AG04450 (cell line): ENCODE measurements around the gene CHTOP. TPM values are rescaled to one million over a fixed set of nuclear protein-coding genes. Genes with fewer than 3 reads are reported as not detected.

ENCODE experiments used
- CTCF ChIA-PET: fragments of 300-600, 350-600 bp; formaldehyde crosslinking; extraction: SDS; loops from one replicate; lab custom pipeline; 2022; ENCODE audit warnings: antibody characterized with exemption, inconsistent platforms; lab: Charles Lee
- POLR2A ChIA-PET: fragments of 350-600 bp; formaldehyde crosslinking; extraction: SDS; loops from one replicate; lab custom pipeline; 2021; ENCODE audit warnings: antibody characterized with exemption, inconsistent platforms; lab: Yijun Ruan, JAX
- DNase-seq: peaks from one replicate; pipeline ENCODE4 v3.0.0-alpha.2; 2011; ENCODE audit warnings: low read depth, low spot score
- H3K27ac ChIP-seq: one replicate; pipeline ENCODE4 v1.5.1; 2012; ENCODE audit warnings: low read depth, low read length, control low read depth
- H3K27me3 ChIP-seq: one replicate; pipeline ENCODE4 v1.6.0; 2012; ENCODE audit warnings: low read length; ENCODE audit not compliant: control insufficient read depth, insufficient read depth
- H3K4me3 ChIP-seq: 2 replicates; pipeline ENCODE4 v1.5.1; 2011; ENCODE audit warnings: mild to moderate bottlenecking, low read depth, low read length, control low read depth
- H3K9me3 ChIP-seq: 2 replicates; pipeline ENCODE4 v1.5.1; 2012; ENCODE audit warnings: low read length; ENCODE audit not compliant: control insufficient read depth, insufficient read depth
- polyA plus RNA-seq: library from polyadenylated mRNA; depleted of rRNA; stranded (reverse); fragments of >200 nt; gene quantifications from 2 replicates; pipeline ENCODE4 v1.2.3, GENCODE V29; 2011
- TF ChIP-seq, protein P1 (sequence below): IDR thresholded peaks from 2 replicates; pipeline ENCODE4 v1.5.1; 2011; ENCODE audit warnings: low read depth, low read length, control low read depth, inconsistent platforms

CHTOP gene
- polyA plus RNA-seq, 1 experiment: 59.5 TPM

DNA sequence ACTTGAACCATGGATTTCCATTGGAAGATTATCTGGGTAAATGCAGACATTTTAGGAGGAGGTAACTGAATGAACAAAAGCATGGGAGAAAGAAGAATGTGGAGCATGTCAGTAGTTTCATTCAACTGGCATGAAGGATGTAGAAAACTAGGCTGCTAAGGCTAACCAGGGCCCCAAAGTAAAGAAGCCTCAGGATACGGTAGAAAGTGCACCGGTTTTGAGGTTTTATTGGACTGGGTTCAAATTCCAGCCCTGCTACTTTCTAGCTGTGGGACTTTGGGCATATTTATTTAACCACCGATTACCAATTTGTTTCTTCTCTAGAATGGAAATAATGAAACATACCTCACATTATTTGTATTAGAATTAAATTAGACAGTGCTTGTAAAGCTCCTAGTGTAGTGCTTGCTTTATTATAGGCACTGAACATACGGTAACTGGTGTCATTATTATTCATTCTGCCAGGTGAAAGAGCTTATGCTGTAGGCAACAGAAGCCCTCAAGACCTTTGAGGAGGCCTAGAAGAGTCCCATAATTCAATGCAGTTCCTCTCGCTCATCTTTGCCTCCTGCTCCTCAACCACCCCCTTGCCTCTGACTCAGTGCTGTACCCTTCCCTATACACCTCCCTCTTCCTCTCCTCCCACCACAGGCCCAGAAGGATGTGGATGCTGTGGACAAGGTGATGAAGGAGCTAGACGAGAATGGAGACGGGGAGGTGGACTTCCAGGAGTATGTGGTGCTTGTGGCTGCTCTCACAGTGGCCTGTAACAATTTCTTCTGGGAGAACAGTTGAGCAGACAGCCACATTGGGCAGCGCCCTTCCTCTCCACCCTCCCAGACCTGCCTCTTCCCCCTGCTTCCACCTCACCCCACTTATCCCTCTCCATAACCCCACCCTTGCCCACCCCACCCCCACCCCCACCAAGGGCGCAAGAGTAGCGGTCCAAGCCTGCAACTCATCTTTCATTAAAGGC lies 2.5 kb upstream of the CHTOP start:
- Histone ChIP-seq H3K27ac (no peak overlapping the region), H3K4me3 (no peak overlapping the region), H3K27me3 (no peaks in the 10 kb centered on the region), H3K9me3 (no peaks in the 10 kb centered on the region; the same call in 1 of the 2 replicates)
- TF ChIP-seq, protein P1, sequence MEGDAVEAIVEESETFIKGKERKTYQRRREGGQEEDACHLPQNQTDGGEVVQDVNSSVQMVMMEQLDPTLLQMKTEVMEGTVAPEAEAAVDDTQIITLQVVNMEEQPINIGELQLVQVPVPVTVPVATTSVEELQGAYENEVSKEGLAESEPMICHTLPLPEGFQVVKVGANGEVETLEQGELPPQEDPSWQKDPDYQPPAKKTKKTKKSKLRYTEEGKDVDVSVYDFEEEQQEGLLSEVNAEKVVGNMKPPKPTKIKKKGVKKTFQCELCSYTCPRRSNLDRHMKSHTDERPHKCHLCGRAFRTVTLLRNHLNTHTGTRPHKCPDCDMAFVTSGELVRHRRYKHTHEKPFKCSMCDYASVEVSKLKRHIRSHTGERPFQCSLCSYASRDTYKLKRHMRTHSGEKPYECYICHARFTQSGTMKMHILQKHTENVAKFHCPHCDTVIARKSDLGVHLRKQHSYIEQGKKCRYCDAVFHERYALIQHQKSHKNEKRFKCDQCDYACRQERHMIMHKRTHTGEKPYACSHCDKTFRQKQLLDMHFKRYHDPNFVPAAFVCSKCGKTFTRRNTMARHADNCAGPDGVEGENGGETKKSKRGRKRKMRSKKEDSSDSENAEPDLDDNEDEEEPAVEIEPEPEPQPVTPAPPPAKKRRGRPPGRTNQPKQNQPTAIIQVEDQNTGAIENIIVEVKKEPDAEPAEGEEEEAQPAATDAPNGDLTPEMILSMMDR: no peak
- POLR2A ChIA-PET: no interaction called here
- no peak for DNase-seq
- CTCF ChIA-PET: interaction anchor here (0.7 to 1.0 kb wide), 3 partner anchors 63 to 704 kb away, joined by 3 to 4 read pairs (median 3); no protein-coding TSS in a partner anchor

- no peaks in the 10 kb centered on the region for H3K27me3 ChIP-seq
- ChIA-PET POLR2A (interaction anchor here (0.6 to 2.0 kb wide), 23 partner anchors 10 to 357 kb away, joined by 3 to 18 read pairs (median 5); partner anchors contain the start of genes CREB3L4, ILF2, INTS3 and JTB), CTCF (interaction anchor here (0.6 to 2.9 kb wide), 7 partner anchors 19 to 358 kb away, joined by 3 to 16 read pairs (median 5); partner anchors contain the start of gene S100A6)
- H3K4me3 ChIP-seq: peak overlapping the region; percentile 45
- no peak overlapping the region for H3K27ac ChIP-seq
- TF ChIP-seq, protein P1: no peak
- no peak for DNase-seq
- no peaks in the 10 kb centered on the region; the same call in 1 of the 2 replicates for H3K9me3 ChIP-seq
Observed at GRCh38 chr1:153633161-153633753, 609 bp upstream of the CHTOP start.

DNA sequence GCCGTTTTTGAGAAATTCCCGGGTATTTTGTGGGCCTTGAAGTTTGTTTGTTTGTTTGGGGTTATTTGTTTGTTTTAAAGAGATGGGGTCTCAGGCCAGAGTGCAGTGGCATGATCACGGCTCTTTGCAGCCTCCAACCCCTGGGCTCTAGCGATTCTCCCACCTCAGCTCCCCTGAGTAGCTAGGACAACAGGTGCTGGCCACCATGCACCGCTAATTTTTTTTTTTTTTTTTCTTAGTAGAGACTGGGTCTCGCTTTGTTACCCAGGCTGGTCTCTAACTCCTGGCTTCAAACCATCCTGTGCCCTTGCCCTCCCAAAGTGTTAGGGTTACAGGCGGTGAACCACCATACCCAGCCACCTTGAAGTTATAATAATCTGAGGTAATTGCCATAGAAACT lies 2.0 kb downstream of the CHTOP start:
- TF ChIP-seq, protein P1: no peak
- ChIA-PET CTCF (interaction anchor here (1.1 to 2.9 kb wide), 3 partner anchors 103 to 284 kb away, joined by 4 to 15 read pairs (median 13); no protein-coding TSS in a partner anchor), POLR2A (interaction anchor here (1.3 kb wide), 1 partner anchor 9 kb away, joined by 4 read pairs; the partner anchor contains the start of gene S100A13)
- no peak for DNase-seq
- Histone ChIP-seq H3K4me3 (0 out of 2 replicates have a peak overlapping the region, but pooled peaks have one; percentile 7), H3K27ac (no peak overlapping the region), H3K27me3 (no peaks in the 10 kb centered on the region), H3K9me3 (no peaks in the 10 kb centered on the region; the same call in 1 of the 2 replicates)

GRCh38 chr1:153636312-153636711 lies 2.4 kb downstream of the CHTOP start:
- Histone ChIP-seq H3K27ac (no peak overlapping the region), H3K4me3 (no peak overlapping the region), H3K27me3 (no peaks in the 10 kb centered on the region), H3K9me3 (no peaks in the 10 kb centered on the region; the same call in 1 of the 2 replicates)
- ChIA-PET CTCF (no interaction called here), POLR2A (no interaction called here)
- TF ChIP-seq, protein P1: no peak
- DNase-seq: no peak
